ENCODE data around the gene MUCL1.
"Not testable (repeated sequence)": the region's sequence is repeated elsewhere in the genome, so short reads cannot be mapped to it uniquely, and the experiment has no call there.

The MUCL1 gene

GRCh38 chr12:54853933-54854538 lies at the start of gene MUCL1:
TSS of gene MUCL1 (plus strand) at chr12:54854516. CDS start at chr12:54854583, 67 bp downstream.
- peak; percentile 43 for DNase-seq

DNA sequence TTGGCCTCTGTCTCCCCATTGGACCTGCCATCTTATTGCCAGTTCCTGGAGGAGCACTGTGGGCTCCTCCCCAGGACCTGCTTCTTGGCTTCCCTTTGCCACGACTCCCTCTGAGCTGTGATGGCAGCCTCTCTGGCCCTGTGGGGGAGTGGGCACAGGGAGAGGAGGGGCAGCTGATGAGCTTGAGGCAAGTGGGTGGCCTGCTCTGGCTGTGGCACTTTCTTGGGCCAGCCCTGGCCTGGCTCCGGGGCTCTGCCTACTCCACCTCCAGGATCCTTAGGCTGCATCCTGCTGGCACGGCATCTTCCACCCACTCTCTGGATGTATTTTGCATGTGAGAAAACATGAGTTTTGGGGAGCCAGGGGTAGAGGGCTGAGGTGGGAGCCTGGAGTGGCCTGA lies 32.6 kb upstream of the MUCL1 start:
- DNase-seq = no peak

- no peak for DNase-seq
These were observed 29.9 kb upstream of the MUCL1 start for GRCh38 chr12:54824402-54824801.

DNA sequence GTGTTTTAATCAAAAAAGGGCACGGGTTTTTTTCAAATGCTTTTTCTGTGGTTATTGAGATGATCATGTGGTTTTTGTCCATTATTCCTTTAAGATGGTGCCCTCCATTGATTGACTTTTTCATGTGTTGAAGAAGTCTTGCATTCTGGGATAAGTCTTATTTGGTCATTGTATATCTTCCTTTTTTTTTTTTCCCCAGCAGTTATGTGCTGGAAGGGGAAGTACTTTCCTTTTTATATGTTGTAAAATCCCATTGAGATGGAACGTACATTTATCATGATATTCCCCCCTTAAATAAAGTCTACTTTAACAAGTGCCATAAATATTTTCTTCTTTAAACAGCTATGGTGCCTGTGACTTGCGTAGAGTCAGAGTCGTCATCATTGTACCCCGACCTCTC lies 24.8 kb upstream of the MUCL1 start:
- no peak for DNase-seq

DNA sequence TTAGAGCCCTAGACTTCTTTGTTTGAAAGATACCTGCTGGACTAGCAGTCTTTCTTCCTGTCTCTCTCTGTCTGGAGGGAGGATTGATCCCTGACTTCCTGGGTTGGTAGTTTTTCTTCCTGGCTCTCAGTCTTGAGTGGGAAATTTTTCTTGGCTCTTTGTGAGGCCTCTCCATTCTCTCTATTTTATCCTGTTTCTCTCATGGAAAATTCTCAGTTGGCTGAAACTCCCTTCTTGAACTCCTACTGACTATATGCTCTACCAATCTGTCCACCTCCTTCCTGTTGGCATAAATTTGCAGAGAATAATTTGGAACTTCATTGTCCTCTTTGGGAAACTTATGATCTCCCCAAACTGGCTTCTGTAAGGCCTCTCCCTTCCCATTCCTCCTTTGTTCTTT lies 24.1 kb upstream of the MUCL1 start:
- no peak for DNase-seq

GRCh38 chr12:54831631-54832030 lies 22.7 kb upstream of the MUCL1 start:
- DNase-seq = no peak

- no peak for DNase-seq
These were observed 14.0 kb upstream of the MUCL1 start for GRCh38 chr12:54840244-54840865.

GRCh38 chr12:54857406-54857805 lies 3.1 kb downstream of the MUCL1 start:
- no peak for DNase-seq

DNA sequence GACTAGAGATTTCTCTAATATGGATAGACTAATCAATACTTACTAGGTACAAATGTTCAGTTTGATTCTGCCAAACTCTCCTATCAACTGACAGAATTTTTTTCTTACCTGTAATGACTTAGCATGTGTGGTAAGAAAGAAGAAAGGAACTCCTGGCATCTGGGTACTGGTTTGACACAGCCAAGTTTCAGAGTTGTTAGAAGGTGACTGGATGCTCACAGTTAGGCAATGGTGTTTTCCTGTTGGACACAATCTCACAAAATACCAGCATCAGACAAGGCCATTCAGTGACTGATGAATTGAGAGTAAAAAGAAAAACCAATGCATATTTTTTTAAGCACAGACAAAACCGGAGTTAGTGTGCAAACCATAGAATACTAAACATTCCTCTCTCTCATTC lies 4.2 kb downstream of the MUCL1 start:
- DNase-seq = no peak

GRCh38 chr12:54859502-54859901 lies 5.2 kb downstream of the MUCL1 start:
- DNase-seq = no peak

- DNase-seq = no peak
These were observed 7.6 kb downstream of the MUCL1 start for GRCh38 chr12:54861927-54862326.

DNA sequence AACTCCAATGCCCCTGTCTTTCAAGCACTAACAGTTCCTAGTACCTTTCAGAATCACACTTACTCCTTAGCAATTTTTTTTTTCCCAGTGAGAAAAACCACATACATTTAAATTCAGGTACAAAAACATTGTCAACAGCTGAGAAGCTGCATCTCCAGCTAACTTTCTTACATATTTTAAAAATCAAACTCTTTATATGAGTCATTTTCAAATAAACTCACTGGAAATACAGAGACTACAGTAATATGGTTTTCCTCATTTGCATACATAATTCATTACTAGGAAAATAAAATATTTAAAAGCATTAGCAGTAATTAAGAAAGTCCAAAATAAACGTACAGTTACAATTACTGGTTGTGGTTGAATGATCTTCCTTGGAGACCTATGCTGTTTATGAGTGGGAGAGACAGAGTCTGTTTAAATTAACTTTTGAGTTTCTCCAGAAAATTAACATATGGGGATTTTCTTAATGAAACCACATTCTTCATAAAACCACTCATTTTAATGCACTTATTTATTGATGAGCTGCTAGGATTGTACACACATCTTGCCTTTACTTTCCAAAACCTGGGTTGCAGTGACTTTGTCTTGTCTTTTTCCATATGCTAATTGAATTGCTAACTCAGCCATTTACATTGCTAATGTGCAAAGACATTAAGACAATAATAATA lies 9.8 kb downstream of the MUCL1 start:
- DNase-seq = no peak

DNA sequence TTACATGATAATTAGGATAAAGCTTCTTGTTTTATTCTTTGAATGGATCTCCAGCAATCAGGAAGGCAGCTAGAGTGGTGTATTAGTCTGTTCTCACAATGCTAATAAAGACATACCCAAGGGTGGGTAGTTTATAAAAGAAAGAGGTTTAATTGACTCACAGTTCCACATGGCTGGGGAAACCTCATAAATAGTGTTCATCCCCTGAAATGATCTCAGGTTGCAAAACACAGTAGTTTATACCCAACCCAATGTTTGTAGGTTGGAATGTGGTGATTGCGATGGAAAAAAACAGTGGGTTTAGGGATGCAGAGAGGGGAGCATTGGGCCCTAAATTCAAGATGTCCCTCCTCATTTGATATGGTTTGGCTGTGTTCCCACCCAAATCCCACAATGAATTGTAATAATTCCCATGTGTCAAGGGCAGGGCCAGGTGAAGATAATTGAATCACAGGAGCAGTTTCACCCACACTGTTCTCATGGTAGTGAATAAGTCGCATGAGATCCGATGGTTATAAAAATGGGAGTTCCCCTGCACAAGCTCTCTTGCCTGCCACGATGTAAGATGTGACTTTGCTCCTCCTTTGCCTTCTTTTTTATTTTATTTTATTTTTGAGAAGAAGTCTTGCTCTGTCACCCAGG lies 11.5 kb downstream of the MUCL1 start:
- no peak for DNase-seq

DNA sequence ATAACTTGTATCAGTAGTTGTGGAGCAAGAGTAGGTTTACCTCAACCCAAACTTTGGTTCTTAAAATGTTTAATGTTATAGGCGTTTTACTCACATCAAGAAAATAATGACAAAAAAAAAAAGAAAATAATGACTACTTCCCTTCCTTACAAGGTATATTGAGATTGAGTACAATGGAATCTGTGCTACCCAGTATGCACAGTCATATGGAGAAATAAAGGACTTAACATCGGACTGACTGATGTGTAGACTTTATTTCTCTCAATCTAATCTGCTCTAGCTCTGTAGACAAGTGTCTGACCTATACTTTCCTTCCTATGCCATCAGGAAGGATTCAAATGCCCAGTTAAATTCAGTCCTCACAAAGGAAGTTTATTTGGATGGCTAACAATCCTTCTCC lies 14.4 kb downstream of the MUCL1 start:
- DNase-seq = no peak

- DNase-seq = no peak
These were observed 15.7 kb downstream of the MUCL1 start for GRCh38 chr12:54870048-54870447.

DNA sequence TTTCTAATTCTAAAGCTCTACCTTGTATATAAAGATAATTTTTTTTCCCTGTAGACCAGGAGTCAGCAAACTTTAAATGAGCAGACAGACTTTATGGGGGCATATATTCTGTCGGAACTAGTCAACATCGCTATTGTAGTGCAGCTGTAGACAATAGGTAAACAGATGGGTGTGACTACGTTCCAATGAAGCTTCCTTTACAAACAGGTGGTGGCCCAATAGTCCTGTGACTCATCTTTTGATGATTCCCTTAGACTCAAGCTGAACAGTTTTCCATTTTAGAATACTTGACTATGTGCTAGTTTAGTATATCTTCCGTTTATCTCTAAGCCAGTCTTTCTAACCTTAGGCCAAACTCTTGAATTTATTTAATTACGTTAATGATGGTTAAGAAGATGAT lies 16.3 kb downstream of the MUCL1 start:
- no peak for DNase-seq

DNA sequence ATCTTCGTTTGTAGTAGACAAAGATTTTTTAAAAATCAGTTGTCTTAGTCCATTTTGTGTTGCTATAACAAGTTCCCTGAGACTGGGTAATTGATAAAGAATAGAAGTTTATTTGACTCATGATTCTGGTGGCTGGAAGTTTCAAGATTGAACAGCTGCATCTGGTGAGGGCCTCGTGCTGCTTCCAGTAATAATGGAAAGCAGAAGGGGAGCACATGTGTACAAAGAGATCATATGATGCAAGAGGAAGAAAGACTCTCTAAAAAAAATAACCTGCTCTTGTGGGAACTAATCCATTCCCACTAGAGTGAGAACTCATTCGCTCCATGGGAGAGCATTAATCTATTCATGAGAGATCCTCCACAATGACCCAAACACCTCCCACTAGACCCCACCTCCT lies 24.8 kb downstream of the MUCL1 start:
- no peak for DNase-seq

- DNase-seq = no peak
These were observed 25.3 kb downstream of the MUCL1 start for GRCh38 chr12:54879579-54879978.

GRCh38 chr12:54882079-54882478 lies 27.8 kb downstream of the MUCL1 start:
- DNase-seq = no peak

GRCh38 chr12:54882597-54882996 lies 28.3 kb downstream of the MUCL1 start:
- not testable (repeated sequence) for DNase-seq

GRCh38 chr12:54888428-54888827 lies 34.1 kb downstream of the MUCL1 start:
- DNase-seq = not testable (repeated sequence)

GRCh38 chr12:54890339-54890738 lies 36.0 kb downstream of the MUCL1 start:
- no peak for DNase-seq

GRCh38 chr12:54891717-54892478 lies 37.6 kb downstream of the MUCL1 start:
- DNase-seq = no peak

Measured in activated T-cell treated with anti-CD3 and anti-CD28 coated beads, Interleukin-2, amount 50 U/mL, for 1 hour (primary cell).